ENCODE measurements around the gene MPP2.
A peak's percentile ranks its signal among the peaks of the same experiment; 100 is the strongest.
"Not testable (repeated sequence)": the region's sequence is repeated elsewhere in the genome, so short reads cannot be mapped to it uniquely, and the experiment has no call there.

The MPP2 gene

DNA sequence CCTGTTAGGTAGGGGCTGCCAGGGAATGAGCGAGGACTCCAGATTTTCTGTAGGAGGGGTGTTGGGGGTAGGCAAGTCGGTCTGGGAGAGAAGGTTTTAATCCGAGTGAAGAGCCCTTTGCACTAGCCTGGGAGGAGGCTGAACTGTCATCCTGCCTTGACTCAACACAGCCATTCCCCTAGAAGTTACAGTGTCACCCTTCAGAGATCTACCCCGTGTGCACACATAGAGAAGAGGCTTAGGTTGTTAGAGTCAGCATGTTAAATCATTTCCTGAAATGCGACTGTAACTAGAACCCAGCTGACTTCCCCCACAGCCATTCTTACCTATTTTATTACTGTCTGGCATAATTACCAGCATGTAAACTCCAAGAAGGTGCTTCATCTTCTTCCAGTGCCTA is 20.6 kb upstream of the MPP2 start:
- H3K27me3 ChIP-seq (ENCODE audit: insufficient read depth, low read length, poor library complexity); H3K36me3 ChIP-seq (ENCODE audit: control insufficient read depth, insufficient read depth, low read length); H3K18ac ChIP-seq (ENCODE audit: low read length); H3K56ac ChIP-seq (ENCODE audit: low read length); H3K4me1 ChIP-seq (ENCODE audit: control insufficient read depth, low read depth, low read length); H3K9ac ChIP-seq (ENCODE audit: low read length); H4K5ac ChIP-seq (ENCODE audit: low read length); H4K8ac ChIP-seq (ENCODE audit: low read depth, low read length); H3K79me1 ChIP-seq (ENCODE audit: low read length); H3K4me2 ChIP-seq (ENCODE audit: low read length); H3K79me2 ChIP-seq (ENCODE audit: control insufficient read depth, insufficient read depth, low read length); H2BK5ac ChIP-seq (ENCODE audit: low read length); H2BK120ac ChIP-seq (ENCODE audit: low read depth, low read length); H3K27ac ChIP-seq (ENCODE audit: low read depth, low read length); H3K4ac ChIP-seq (ENCODE audit: low read depth, low read length); H2BK15ac ChIP-seq (replicated peaks; ENCODE audit: low read depth); DNase-seq; H3K4me3 ChIP-seq (ENCODE audit: low read length); H3K23ac ChIP-seq (ENCODE audit: low read length); H2AK5ac ChIP-seq (ENCODE audit: low read length): not testable (repeated sequence)
- no CpG with 5 or more reads among the region's 5 CpGs for WGBS (ENCODE audit: extremely low coverage, insufficient coverage, low lambda C conversion rate)

DNA sequence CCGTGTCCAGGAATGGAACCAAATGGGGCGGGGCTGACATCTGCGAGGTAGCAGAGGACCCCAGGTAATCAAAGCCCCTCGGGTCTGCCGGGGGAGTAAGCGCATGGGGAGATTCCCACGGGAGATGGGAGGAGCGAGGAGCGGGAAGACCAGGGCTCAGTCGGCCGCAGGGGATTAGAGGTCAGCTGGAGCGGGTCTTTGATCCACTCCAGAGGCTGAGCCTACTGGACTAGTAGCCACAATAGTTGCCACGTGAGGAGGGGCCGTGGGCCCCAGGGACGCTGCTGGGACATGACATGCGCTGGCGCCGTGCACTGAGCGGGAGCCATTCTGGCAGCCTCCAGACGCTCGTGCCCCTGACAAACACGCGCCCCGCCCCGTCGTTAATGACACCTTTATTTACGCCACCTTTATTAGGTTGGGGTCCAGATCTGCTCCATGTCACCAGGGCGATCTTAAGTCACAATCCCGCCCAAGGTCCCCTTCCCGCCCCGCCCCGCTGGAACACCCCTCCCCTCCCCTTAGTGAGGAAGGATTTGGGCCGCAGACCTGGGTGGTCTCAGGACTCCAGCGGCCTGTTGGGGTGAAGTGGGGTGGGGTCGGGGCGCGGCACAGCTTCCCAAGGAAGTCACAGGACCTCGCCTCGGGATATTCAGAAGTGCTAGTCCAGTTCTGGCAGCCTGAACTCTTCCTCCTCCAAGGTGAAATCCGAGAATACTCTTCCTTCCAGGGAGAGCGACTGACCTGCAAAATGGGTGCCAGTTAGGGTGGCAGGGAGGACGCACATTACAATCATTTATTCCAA is 19.9 kb upstream of the MPP2 start:
- peak overlapping the region; percentile 8 for H3K4me2 ChIP-seq (ENCODE audit: low read length)
- no peak overlapping the region for H4K8ac ChIP-seq (ENCODE audit: low read depth, low read length)
- no peaks in the 10 kb centered on the region for H3K4me1 ChIP-seq (ENCODE audit: control insufficient read depth, low read depth, low read length)
- no peak overlapping the region for H2BK120ac ChIP-seq (ENCODE audit: low read depth, low read length)
- DNase-seq: no peak
- H3K9ac ChIP-seq (ENCODE audit: low read length): no peak overlapping the region
- H3K18ac ChIP-seq (ENCODE audit: low read length): no peak overlapping the region
- WGBS (ENCODE audit: extremely low coverage, insufficient coverage, low lambda C conversion rate): no CpG with 5 or more reads among the region's 42 CpGs
- H3K79me2 ChIP-seq (ENCODE audit: control insufficient read depth, insufficient read depth, low read length): no peaks in the 10 kb centered on the region
- H3K23ac ChIP-seq (ENCODE audit: low read length): no peak overlapping the region
- H2BK15ac ChIP-seq (replicated peaks; ENCODE audit: low read depth): no peak overlapping the region
- no peak overlapping the region for H3K4ac ChIP-seq (ENCODE audit: low read depth, low read length)
- H3K36me3 ChIP-seq (ENCODE audit: control insufficient read depth, insufficient read depth, low read length): no peaks in the 10 kb centered on the region
- no peak overlapping the region for H2BK5ac ChIP-seq (ENCODE audit: low read length)
- no peak overlapping the region for H3K27ac ChIP-seq (ENCODE audit: low read depth, low read length)
- H3K27me3 ChIP-seq (ENCODE audit: insufficient read depth, low read length, poor library complexity): peaks cover 5% of the 10 kb centered on the region
- no peak overlapping the region for H3K4me3 ChIP-seq (ENCODE audit: low read length)
- no peak overlapping the region for H4K5ac ChIP-seq (ENCODE audit: low read length)
- no peaks in the 10 kb centered on the region for H3K79me1 ChIP-seq (ENCODE audit: low read length)
- peak overlapping the region; percentile 49 for H3K56ac ChIP-seq (ENCODE audit: low read length)
- no peak overlapping the region for H2AK5ac ChIP-seq (ENCODE audit: low read length)

GRCh38 chr17:43924558-43924957 is 17.2 kb upstream of the MPP2 start:
- H3K56ac ChIP-seq (ENCODE audit: low read length): no peak overlapping the region
- no peak overlapping the region for H3K4me3 ChIP-seq (ENCODE audit: low read length)
- no peak overlapping the region for H3K23ac ChIP-seq (ENCODE audit: low read length)
- no peak overlapping the region for H3K4me2 ChIP-seq (ENCODE audit: low read length)
- no peak overlapping the region for H2AK5ac ChIP-seq (ENCODE audit: low read length)
- no peaks in the 10 kb centered on the region for H3K4me1 ChIP-seq (ENCODE audit: control insufficient read depth, low read depth, low read length)
- peaks cover 5% of the 10 kb centered on the region for H3K27me3 ChIP-seq (ENCODE audit: insufficient read depth, low read length, poor library complexity)
- no peak for DNase-seq
- no peak overlapping the region for H4K8ac ChIP-seq (ENCODE audit: low read depth, low read length)
- H2BK15ac ChIP-seq (replicated peaks; ENCODE audit: low read depth): no peak overlapping the region
- no peaks in the 10 kb centered on the region for H3K79me2 ChIP-seq (ENCODE audit: control insufficient read depth, insufficient read depth, low read length)
- H3K27ac ChIP-seq (ENCODE audit: low read depth, low read length): no peak overlapping the region
- H3K79me1 ChIP-seq (ENCODE audit: low read length): no peaks in the 10 kb centered on the region
- H4K5ac ChIP-seq (ENCODE audit: low read length): no peak overlapping the region
- H3K9ac ChIP-seq (ENCODE audit: low read length): no peak overlapping the region
- H2BK5ac ChIP-seq (ENCODE audit: low read length): no peak overlapping the region
- H2BK120ac ChIP-seq (ENCODE audit: low read depth, low read length): no peak overlapping the region
- no CpG with 5 or more reads among the region's 2 CpGs for WGBS (ENCODE audit: extremely low coverage, insufficient coverage, low lambda C conversion rate)
- no peaks in the 10 kb centered on the region for H3K36me3 ChIP-seq (ENCODE audit: control insufficient read depth, insufficient read depth, low read length)
- no peak overlapping the region for H3K18ac ChIP-seq (ENCODE audit: low read length)
- no peak overlapping the region for H3K4ac ChIP-seq (ENCODE audit: low read depth, low read length)

DNA sequence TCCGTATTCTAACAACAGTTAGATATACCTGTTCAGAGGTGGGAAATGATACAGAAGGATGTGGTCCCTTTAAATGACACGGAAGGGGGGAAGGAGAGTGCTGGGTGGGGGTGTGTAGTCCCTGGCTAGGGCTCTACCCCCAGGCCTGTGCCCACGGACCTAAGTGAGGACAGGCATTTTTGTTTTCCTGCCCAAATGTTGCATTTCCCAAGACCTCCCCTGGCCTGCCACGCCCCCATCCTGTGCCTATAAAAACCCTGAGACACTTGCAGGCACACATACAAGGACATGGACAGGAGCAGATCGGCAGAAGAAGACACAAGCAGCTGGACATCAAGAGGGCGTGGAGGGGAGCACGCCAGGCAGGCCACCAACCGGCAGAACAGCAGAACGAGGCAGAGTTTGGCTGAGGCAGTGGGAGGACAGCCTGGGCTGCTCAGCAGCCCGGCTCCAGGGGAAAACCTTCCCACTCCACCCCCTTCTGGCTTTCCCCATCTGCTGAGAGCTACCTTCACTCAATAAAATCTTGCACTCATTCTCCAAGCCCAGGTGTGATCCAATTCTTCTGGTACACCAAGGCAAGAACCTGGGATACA is 13.3 kb upstream of the MPP2 start:
- H2BK15ac ChIP-seq (replicated peaks; ENCODE audit: low read depth): no peak overlapping the region
- H3K56ac ChIP-seq (ENCODE audit: low read length): no peak overlapping the region
- WGBS (ENCODE audit: extremely low coverage, insufficient coverage, low lambda C conversion rate): no CpG with 5 or more reads among the region's 10 CpGs
- no peak overlapping the region for H4K5ac ChIP-seq (ENCODE audit: low read length)
- no peak overlapping the region for H4K8ac ChIP-seq (ENCODE audit: low read depth, low read length)
- no peak overlapping the region for H2BK5ac ChIP-seq (ENCODE audit: low read length)
- no peaks in the 10 kb centered on the region for H3K36me3 ChIP-seq (ENCODE audit: control insufficient read depth, insufficient read depth, low read length)
- no peak overlapping the region for H3K4ac ChIP-seq (ENCODE audit: low read depth, low read length)
- peaks cover 3% of the 10 kb centered on the region for H3K4me1 ChIP-seq (ENCODE audit: control insufficient read depth, low read depth, low read length)
- DNase-seq: no peak
- H2BK120ac ChIP-seq (ENCODE audit: low read depth, low read length): no peak overlapping the region
- H3K79me1 ChIP-seq (ENCODE audit: low read length): no peaks in the 10 kb centered on the region
- H3K23ac ChIP-seq (ENCODE audit: low read length): no peak overlapping the region
- no peaks in the 10 kb centered on the region for H3K79me2 ChIP-seq (ENCODE audit: control insufficient read depth, insufficient read depth, low read length)
- no peak overlapping the region for H3K9ac ChIP-seq (ENCODE audit: low read length)
- no peak overlapping the region for H3K4me2 ChIP-seq (ENCODE audit: low read length)
- H3K27ac ChIP-seq (ENCODE audit: low read depth, low read length): no peak overlapping the region
- no peak overlapping the region for H3K4me3 ChIP-seq (ENCODE audit: low read length)
- no peak overlapping the region for H3K18ac ChIP-seq (ENCODE audit: low read length)
- no peak overlapping the region for H2AK5ac ChIP-seq (ENCODE audit: low read length)
- H3K27me3 ChIP-seq (ENCODE audit: insufficient read depth, low read length, poor library complexity): no peaks in the 10 kb centered on the region

- Histone ChIP-seq H3K4me3 (ENCODE audit: low read length) (no peak overlapping the region), H2BK15ac (replicated peaks; ENCODE audit: low read depth) (no peak overlapping the region), H3K4me2 (ENCODE audit: low read length) (no peak overlapping the region), H2BK5ac (ENCODE audit: low read length) (no peak overlapping the region), H2BK120ac (ENCODE audit: low read depth, low read length) (no peak overlapping the region), H3K4ac (ENCODE audit: low read depth, low read length) (no peak overlapping the region), H3K79me1 (ENCODE audit: low read length) (no peaks in the 10 kb centered on the region), H4K8ac (ENCODE audit: low read depth, low read length) (no peak overlapping the region), H3K56ac (ENCODE audit: low read length) (no peak overlapping the region), H3K4me1 (ENCODE audit: control insufficient read depth, low read depth, low read length) (peaks cover 3% of the 10 kb centered on the region), H3K9ac (ENCODE audit: low read length) (no peak overlapping the region), H3K36me3 (ENCODE audit: control insufficient read depth, insufficient read depth, low read length) (no peaks in the 10 kb centered on the region), H3K79me2 (ENCODE audit: control insufficient read depth, insufficient read depth, low read length) (no peaks in the 10 kb centered on the region), H3K27me3 (ENCODE audit: insufficient read depth, low read length, poor library complexity) (no peaks in the 10 kb centered on the region), H4K5ac (ENCODE audit: low read length) (no peak overlapping the region), H3K18ac (ENCODE audit: low read length) (no peak overlapping the region), H3K27ac (ENCODE audit: low read depth, low read length) (no peak overlapping the region), H2AK5ac (ENCODE audit: low read length) (no peak overlapping the region), H3K23ac (ENCODE audit: low read length) (no peak overlapping the region)
- no CpG with 5 or more reads among the region's 13 CpGs for WGBS (ENCODE audit: extremely low coverage, insufficient coverage, low lambda C conversion rate)
- DNase-seq: no peak
These were observed 10.7 kb upstream of the MPP2 start for GRCh38 chr17:43918026-43918389.
